C4-2B (cell line): ENCODE results near the gene RBMS1.
A peak's percentile ranks its signal among the peaks of the same experiment; 100 is the strongest.

Source experiments
- H3K27ac ChIP-seq: fragments of 450-650 bp; 2 replicates; pipeline ENCODE4 v1.5.1; 2017
- ZFX ChIP-seq: fragments of 450-650 bp; IDR thresholded peaks from 2 replicates; pipeline ENCODE4 v1.6.1; 2017
- TF ChIP-seq, protein P1 (sequence below): fragments of 450-650 bp; conservative IDR thresholded peaks from 2 replicates; pipeline ENCODE4 v1.5.1; 2017; ENCODE audit warnings: mild to moderate bottlenecking

Gene RBMS1

DNA sequence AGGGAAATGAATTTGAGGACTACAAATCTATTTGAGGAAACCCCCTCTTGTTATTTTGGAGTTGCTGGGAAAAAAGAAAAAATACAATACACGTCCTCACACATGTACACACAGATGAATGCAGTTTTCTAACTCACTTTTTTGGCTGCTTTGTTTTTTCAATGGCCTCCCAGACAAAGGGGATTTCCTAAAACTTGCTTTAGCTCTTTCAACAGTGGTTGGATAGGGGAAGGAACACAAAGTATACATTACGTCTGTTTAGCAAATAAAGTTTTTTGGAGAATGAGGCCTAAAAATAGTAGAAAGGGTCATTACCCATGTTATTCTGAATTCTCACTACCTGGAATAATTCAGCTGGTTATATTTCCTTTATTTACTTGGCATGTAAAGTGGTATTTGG is 168.2 kb downstream of the RBMS1 start:
- TF ChIP-seq ZFX: no peak
- TF ChIP-seq, protein P1, sequence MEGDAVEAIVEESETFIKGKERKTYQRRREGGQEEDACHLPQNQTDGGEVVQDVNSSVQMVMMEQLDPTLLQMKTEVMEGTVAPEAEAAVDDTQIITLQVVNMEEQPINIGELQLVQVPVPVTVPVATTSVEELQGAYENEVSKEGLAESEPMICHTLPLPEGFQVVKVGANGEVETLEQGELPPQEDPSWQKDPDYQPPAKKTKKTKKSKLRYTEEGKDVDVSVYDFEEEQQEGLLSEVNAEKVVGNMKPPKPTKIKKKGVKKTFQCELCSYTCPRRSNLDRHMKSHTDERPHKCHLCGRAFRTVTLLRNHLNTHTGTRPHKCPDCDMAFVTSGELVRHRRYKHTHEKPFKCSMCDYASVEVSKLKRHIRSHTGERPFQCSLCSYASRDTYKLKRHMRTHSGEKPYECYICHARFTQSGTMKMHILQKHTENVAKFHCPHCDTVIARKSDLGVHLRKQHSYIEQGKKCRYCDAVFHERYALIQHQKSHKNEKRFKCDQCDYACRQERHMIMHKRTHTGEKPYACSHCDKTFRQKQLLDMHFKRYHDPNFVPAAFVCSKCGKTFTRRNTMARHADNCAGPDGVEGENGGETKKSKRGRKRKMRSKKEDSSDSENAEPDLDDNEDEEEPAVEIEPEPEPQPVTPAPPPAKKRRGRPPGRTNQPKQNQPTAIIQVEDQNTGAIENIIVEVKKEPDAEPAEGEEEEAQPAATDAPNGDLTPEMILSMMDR: no peak
- H3K27ac ChIP-seq: no peak overlapping the region

DNA sequence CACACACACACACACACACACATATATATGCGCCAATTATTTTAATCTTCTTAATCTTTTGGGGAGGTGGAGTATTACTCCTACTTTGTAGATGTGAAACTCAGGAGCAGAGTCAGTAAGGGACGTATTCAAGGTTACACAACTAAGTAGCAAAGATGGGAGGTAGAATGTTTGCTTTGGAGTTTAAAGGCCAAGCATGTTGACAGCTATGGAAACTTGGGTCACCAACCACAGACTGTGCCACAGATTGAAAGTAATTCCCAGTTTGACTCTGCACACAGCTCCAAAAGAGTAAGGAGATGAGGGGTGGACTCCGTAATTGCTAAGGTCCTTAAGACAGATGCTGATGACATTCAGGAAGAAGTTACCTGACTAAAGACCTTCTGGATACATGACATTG is 168.7 kb downstream of the RBMS1 start:
- no peak overlapping the region for H3K27ac ChIP-seq
- TF ChIP-seq, protein P1: no peak
- TF ChIP-seq ZFX: no peak

DNA sequence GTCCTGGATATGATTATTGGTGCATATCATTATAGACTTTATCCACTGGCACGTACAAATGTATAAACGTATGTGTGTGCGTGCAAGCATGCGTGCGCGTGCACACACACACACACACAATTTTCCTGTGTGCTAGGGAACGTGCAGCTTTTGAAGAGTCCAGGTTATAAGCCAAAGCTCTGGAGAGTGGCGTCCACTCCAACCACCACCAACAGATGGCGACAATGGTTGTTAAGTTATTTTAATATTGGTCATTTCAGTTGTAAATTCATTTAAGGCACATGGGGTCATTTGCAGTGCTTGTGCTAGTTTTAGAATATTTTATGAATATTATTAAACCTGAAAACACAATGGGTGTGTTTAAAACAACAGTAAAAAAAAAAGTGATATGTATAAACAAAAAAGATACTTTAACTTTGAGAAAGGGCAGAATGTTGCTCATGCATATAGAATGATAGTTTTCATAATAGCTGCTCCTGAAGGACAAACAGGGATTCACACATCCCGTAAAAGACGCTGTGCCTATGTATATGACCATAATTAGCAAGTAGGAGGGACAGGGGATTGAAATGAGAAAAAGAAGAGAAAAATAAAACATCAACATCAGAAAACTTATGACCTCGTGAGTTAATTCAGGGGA is 169.3 kb downstream of the RBMS1 start:
- H3K27ac ChIP-seq: no peak overlapping the region
- no peak for TF ChIP-seq ZFX
- TF ChIP-seq, protein P1: peak; percentile 84

DNA sequence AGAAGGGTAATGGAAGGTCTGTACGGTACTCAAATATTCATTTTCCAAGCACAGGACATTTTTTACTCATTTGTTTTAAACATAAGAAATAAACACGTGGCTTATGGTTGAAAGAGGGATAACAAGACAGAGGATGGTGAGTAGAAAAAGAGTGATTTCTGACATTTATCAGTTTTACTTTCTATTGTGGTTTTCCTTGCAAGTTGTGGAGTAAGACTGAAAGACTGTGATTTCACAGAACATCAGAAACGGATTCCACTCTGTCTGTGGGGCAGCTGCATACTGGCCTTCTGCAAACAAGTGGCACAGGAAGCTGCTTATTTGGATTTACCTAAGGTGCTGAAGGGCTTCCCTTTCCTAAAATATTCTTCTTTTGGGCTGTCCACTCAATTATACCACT is 171.3 kb downstream of the RBMS1 start:
- H3K27ac ChIP-seq: no peak overlapping the region
- TF ChIP-seq, protein P1: no peak
- TF ChIP-seq ZFX: no peak

DNA sequence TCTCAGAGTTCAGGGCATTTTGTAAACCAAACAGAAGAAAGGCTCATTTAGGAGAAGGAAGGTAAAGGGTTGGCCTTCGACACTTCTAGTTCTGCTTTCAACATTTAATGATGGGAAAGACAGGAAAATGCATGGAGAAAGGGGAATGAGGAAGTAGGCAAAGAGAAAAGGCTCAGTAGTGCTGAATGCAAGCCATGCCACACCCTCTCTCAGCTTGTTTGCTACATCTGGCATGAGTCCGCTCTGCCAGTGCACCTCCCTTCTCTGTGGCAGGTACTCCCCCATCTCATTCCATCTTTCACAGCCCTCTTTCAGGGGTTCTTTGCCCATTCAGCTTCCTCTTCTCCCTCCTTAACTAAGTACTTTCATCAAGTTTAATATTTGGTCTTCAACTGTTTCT is 172.6 kb downstream of the RBMS1 start:
- no peak overlapping the region for H3K27ac ChIP-seq

DNA sequence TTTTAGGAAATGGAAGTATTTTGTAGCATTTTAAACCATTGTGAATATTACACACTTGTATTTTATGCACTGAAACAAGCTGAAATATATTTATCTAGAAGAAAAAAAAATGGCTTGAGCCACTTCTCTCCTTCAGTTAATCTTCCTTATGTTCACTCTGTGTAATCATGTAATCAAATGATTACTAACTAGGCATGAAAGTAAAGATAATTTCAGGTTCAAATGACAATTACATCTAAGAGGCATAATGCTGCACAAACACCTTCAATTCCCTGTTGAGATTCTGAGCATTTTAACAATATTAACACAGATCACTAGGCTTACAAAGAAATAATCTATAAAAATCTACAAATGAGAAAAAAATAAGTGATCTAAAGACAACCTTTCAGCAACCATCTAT is 173.9 kb downstream of the RBMS1 start:
- no peak overlapping the region for H3K27ac ChIP-seq
- TF ChIP-seq ZFX: no peak
- TF ChIP-seq, protein P1: no peak

More for the DNA sequence above, 172.6 kb downstream of the RBMS1 start:
- TF ChIP-seq, protein P1: no peak
- no peak for TF ChIP-seq ZFX

DNA sequence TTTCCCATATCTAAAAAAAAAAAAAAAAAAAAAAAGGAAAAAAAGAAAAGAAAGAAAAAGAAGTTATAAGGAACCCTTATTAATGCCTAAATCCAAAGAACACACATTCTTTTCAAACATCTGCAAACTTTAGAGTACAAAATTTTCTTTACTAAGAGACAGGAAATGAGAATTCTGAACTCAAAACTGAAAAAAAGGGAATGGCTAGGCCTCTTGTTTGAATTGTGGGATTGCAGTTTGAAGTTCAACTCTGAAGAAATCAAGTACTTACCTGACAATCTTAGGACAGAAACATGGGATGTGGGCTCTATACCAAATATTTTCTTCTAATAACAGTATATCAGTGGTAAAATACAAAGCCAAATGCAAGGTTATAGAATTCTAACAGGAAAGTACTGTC is 175.4 kb downstream of the RBMS1 start:
- TF ChIP-seq, protein P1: no peak
- TF ChIP-seq ZFX: no peak
- no peak overlapping the region for H3K27ac ChIP-seq
